HS-5 (cell line): ENCODE results near the gene ZNF267.
"Not testable (repeated sequence)": the region's sequence is repeated elsewhere in the genome, so short reads cannot be mapped to it uniquely, and the experiment has no call there.

ENCODE experiments used
- DNase-seq: peaks from one replicate; pipeline ENCODE4 v3.0.0-alpha.2; 2012; ENCODE audit warnings: low read depth

Gene ZNF267

GRCh38 chr16:31873556-31874365 is at the start of gene ZNF267:
TSS of gene ZNF267 (plus strand) at chr16:31873807. CDS start at chr16:31873967, 160 bp downstream.
- DNase-seq = no peak

- no peak for DNase-seq
Observed at GRCh38 chr16:31833047-31833446, 40.6 kb upstream of the ZNF267 start.

GRCh38 chr16:31836396-31836795 is 37.2 kb upstream of the ZNF267 start:
- not testable (repeated sequence) for DNase-seq

DNA sequence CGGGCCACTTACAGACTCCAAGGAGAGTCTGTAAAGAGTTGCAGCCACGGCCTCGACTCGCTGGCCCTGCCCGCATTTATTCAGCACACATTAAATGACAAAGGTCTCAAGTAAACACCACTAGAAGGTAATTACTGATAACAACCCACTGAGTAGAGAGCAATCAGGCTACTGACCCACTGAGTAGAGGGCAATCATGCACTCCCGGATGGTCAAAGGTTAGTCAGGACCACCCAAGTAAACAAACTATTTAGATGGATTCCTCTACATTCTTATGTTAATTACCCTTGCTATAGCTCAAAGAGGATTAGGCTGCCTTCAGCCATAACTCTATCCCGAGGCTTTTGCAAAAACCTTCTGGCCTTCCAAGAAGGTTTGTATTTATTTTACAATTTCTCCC is 30.7 kb upstream of the ZNF267 start:
- no peak for DNase-seq

- DNase-seq = not testable (repeated sequence)
Observed at GRCh38 chr16:31848572-31848971, 25.0 kb upstream of the ZNF267 start.

DNA sequence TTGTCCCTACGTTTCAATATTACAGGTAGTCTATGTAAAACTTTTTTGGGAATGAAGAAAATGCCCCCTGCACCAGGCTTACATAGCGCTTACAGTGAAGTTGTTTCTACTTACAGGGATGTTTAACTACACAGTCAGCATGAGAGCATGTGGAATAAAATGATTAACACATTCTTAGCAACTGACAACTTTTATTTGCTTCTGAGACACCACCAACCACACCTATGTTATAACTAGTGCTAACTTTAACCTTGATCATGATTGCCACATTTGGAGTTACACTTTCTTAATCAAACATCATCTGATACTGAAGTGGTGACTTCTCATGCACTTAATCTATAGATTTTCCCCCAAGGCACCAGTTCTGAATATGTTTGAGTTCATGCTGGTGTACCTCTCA is 20.3 kb upstream of the ZNF267 start:
- DNase-seq = no peak

DNA sequence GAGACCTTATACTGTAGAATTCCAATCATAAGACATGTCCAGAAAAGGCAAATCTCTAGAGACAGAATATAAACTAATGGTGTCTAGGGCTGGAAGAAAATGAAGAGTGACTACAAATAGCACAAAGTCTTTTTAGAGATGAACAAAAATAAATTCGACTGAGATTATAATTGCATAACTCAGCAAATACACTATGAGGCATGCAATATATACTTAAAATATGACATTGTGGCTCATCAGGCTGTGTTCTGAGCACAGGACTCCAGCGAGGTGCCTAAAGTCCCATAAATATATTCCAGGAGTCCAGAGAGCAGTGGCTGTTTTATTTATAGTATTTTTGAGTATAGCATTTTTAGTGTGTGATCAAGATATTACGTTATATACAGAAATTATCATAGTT is 13.1 kb upstream of the ZNF267 start:
- DNase-seq = no peak

- no peak for DNase-seq
Observed at GRCh38 chr16:31861455-31861854, 12.2 kb upstream of the ZNF267 start.

GRCh38 chr16:31862761-31863160 is 10.8 kb upstream of the ZNF267 start:
- DNase-seq = no peak

DNA sequence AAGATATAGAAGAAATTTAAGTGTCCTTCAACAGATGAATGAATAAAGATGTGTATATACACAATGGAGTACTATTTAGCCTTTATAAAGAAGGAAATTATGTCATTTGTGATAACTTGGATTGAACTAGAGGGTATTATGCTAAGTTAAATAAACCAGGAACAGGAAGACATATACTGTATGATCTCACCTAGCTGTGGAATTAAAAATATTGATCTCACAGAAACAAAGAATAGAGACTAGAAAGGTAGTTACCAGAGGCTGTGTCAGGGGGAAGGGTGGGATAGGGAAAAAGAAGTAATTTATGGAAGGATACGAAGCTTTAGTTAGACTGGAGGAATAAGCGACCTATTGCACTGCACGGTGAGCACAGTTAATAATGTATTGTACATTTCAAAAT is 5.4 kb upstream of the ZNF267 start:
- DNase-seq = no peak

DNA sequence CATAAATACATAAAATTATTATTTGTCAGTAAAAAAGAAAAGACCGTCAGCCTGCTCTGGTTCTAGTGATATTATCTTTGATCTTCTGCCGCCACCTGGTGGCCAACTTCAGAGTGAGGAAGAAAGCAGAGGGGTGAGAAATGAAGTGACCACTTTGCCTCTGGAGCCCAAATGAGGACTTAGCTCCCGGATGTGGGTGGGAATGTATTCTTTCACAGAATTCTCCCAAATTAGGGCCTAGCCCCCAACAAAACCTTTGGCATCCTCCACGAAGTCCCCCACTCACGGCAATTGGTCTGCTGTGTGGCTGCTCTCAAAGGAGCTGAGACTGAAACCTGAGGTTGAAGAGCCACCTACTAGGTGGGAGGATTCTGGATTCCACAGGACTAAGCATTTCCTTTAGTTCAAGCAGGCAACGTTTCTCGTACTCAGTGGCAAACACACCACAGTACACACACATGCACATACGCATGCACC is 4.9 kb upstream of the ZNF267 start:
- no peak for DNase-seq

- peak; percentile 92 for DNase-seq
Observed at GRCh38 chr16:31869511-31870201, 4.0 kb upstream of the ZNF267 start.

- no peak for DNase-seq
Observed at GRCh38 chr16:31870809-31871208, 2.8 kb upstream of the ZNF267 start.

DNA sequence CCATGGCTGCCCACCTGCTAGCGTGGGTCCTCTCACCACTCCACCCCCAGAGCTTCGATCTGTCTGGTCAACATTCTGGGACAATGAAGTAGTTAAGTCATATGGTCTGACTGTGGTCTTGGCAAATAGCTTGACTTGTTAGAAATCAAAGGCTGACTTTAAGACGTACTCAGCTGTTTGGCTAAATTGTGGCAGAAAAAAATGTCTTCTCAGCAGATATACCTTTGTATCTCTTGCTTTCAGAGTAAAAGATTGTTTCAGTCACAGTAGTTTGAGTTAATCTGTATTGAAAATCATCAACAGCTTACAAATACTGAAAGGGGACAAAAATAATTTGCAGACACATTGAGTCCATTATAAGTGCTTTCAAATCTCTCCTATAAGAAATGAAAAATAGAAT is 2.1 kb upstream of the ZNF267 start:
- no peak for DNase-seq

DNA sequence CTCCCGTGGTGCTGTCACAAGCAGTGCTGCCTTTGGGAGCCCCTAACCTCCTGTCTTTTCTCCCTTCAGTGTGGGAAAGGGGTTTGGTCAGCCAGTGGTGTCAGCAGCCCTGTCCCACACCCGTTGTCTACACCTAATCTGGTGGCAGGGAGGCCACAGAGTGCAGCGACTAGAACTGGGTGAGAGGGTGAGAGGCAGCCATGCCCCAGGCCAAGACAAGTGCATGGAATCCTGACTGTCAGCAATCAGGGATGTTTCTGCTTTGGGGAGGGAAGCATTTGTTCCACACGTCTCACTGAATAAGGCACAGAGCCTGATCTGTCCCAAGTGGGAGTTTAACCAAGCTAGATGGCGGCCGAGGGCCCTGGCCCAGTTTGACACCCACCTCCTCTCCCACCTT is 1.4 kb upstream of the ZNF267 start:
- no peak for DNase-seq

DNA sequence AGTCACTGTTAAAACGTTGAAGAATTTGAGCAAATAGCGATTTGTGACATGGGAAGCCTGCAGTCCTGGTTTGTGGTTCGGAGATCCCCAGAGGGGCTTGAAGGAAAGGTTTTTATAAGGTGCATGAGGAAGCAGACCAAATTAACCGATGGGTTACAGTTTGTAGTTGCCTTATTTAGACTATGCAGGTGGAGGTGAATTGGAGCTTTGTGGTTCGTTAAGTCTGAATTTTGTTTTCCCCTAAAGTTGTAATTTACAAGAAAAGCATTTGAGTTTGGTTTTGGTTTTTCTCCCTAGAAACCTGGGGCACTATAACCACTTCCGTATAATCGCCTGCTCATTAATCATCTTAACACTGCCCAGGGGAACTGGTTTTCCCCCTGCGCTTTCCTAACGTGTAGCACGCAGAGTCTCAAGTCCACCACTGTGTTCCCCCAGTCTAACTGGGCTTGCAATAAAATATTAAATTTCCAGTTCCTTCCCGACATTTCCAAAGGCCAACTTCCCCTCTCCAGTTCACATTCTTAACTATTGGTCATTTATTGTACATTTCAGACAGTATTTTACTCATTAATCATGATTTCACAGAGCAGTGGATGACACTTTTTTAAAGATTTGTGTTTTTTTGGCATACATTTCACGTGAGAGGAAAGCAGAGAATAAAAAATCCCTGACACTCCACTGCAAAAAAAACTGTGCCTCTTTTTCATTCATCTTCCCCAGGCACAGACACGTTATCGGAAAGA is 932 bp downstream of the ZNF267 start:
- no peak for DNase-seq

GRCh38 chr16:31875112-31875803 is 1.7 kb downstream of the ZNF267 start:
- DNase-seq = no peak

DNA sequence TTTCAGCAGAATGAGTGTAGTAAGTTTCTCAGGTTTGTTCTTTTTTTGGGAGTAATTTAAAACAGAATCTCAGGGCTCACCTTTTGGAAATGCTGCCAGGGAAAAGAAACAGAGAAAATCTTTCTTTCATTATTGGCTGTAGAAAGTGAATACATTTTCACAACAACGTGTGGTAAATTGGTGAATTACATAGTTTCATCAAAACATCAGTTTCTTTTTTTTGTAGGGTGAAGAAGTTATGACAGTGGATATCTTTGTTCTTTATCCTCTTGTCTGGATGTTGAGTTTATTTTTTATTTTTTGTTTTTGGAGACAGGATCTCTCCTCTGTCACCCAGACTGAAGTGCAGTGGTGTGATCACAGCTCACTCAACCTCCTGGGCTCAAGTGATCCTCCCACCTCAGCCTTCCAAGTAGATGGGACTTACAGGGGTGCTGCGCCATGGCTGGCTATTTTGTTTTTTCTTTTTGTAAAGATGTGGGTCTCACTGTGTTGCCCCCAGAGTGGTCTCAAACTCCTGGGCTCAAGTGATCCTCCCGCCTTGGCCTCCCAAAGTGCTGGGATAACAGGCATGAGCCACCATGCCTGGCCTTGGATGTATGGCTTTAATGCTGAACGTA is 2.4 kb downstream of the ZNF267 start:
- no peak for DNase-seq

DNA sequence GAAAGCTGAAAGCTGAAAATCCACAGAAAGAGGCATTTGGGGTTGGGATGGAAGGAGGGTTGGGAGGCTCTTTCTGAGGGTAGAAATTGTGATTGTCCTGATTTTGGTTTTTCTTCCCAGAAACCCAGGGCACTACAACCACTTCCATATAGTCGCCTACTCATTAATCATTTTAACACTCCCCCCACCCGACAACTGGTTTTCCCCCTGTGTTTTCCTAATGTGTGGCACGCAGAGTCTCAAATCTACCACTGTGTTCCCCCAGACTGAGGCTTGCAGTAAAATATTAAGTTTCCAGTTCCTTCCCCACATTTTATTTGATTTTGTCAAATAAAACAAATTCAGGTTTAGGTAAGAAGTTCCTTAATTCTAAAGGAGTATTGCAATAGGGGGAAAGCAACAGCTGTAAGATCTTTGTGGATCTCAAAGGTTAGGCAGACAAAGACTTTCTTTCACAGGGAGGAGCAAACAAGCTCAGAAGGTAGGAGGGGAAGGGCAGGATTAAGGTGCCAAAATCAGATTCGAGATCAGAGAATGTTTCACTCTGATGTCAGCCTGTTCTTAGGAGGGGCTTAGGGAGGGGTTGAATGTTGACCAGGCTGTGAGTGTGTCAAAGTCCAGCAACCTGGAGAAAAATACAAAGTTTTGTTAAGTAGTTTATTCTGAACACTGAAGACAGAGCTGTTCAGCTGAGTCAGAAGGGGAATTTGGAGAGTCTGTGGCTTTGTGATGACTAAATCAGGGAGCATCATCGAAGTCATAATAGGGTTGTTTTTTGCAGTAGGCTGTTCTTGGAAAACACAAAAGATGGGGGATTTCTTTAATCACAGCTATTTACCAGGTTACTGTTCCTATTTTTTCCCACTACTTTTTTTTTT is 3.6 kb downstream of the ZNF267 start:
- DNase-seq = peak; percentile 90

DNA sequence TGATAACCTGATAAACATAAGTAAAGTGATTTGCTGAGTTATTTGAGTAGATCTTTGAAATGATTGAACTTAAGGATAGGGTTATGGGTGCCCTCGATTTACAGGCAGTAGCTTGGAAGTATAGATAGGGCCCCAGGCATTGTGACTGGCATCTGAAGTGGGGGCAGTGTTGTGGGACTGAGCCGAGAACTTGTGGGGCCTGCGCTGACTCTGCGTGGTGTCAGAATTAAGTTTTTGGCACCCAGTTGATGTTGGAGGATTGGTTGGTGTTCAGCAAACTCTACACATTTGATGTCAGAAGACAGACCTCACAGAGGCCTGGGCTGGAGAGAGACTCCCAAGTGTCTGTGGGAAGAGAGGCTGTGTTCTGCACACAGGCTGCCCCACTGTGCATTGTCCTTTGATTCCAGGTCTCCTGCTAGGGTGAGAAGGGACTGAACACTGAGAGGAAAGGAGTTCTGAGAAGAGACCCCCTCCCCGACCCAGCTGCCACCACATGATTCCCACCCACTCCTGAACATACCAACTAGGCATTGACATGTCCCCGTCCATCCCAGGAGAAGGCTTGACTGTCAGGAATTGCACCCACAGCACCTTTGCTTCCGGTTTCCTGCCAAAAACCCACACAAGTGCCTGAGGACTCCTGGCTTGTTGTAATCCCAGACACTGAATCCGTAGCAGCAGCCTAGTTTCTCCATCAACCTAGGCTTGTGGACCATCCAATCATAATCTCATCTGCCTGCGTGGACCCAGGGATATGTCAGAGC is 4.5 kb downstream of the ZNF267 start:
- DNase-seq = no peak
